B cell (primary cell): ENCODE measurements around the gene UMODL1. TPM values are rescaled to one million over a fixed set of nuclear protein-coding genes. Genes with fewer than 3 reads are reported as not detected.

Experiments
- ATAC-seq: fragments of 200-7000 bp; cut with Tn5 transposase; one replicate; pipeline ENCODE4 v1.10.0; 2021; ENCODE audit warnings: low read depth, mild to moderate bottlenecking, moderate number of reproducible peaks, moderate library complexity
- CTCF ChIA-PET: fragments of 350-600 bp; sonication (Branson Sonifier 250); formaldehyde crosslinking; loops from one replicate; lab custom pipeline; 2021; ENCODE audit warnings: antibody characterized with exemption, inconsistent platforms; lab: Charles Lee
- POLR2A ChIA-PET: fragments of 350-600 bp; sonication (Branson Sonifier 250); formaldehyde crosslinking; loops from one replicate; lab custom pipeline; 2021; ENCODE audit warnings: antibody characterized with exemption; lab: Charles Lee
- DNase-seq: peaks from one replicate; pipeline ENCODE4 v3.0.0; 2013
- H2AFZ ChIP-seq: 2 replicates; pipeline ENCODE4 v1.6.1; 2012; ENCODE audit warnings: mild to moderate bottlenecking, low read depth, low read length; ENCODE audit not compliant: insufficient read depth, poor library complexity, severe bottlenecking
- H3K27ac ChIP-seq, 2 donors: 1 replicate in 1 of 2; 2 replicates in 1 of 2; pipeline ENCODE4 v1.5.1; 2012 to 2013; ENCODE audit warnings: low read length in 2 of 2, mild to moderate bottlenecking in 2 of 2, moderate library complexity in 1 of 2
- H3K27me3 ChIP-seq, 4 experiments: fragments of 200-600 bp in 1 of 4; sonication (generic) in 1 of 4; replicated peaks in 1 of 4; 1 replicate in 2 of 4; 2 replicates in 2 of 4; pipeline versions ENCODE4 v1.6.1 to v1.7.0; 2013 to 2016; ENCODE audit warnings: low read length in 3 of 4, mild to moderate bottlenecking in 2 of 4, mixed read lengths in 1 of 4, moderate library complexity in 1 of 4; ENCODE audit not compliant: insufficient read depth in 4 of 4, control insufficient read depth in 3 of 4; ENCODE audit errors: control extremely low read depth in 1 of 4
- H3K36me3 ChIP-seq, 2 experiments: replicated peaks in 1 of 2; 1 replicate in 1 of 2; 2 replicates in 1 of 2; pipeline versions ENCODE4 v1.6.1 to v1.7.1; 2013; ENCODE audit warnings: low read length in 1 of 2; ENCODE audit not compliant: insufficient read depth in 2 of 2, control insufficient read depth in 1 of 2; ENCODE audit errors: control extremely low read depth in 1 of 2, extremely low read depth in 1 of 2
- H3K4me1 ChIP-seq, 2 donors: fragments of 200-600 bp in 1 of 2; sonication (generic) in 1 of 2; 1 replicate in 1 of 2; 2 replicates in 1 of 2; pipeline versions ENCODE4 v1.5.1 to v1.6.1; 2013 to 2017; ENCODE audit warnings: low read length in 2 of 2; ENCODE audit not compliant: control insufficient read depth in 2 of 2, insufficient read depth in 2 of 2
- H3K4me2 ChIP-seq: replicated peaks from 2 replicates; pipeline ENCODE3; 2012; ENCODE audit warnings: mild to moderate bottlenecking, low read depth, low read length; ENCODE audit not compliant: poor library complexity, severe bottlenecking
- H3K4me3 ChIP-seq, 5 experiments: fragments of 200-600 bp in 1 of 5; sonication (generic) in 1 of 5; 1 replicate in 3 of 5; 2 replicates in 2 of 5; pipeline versions ENCODE4 v1.5.1 to v1.7.0; 2011 to 2016; ENCODE audit warnings: low read length in 4 of 5, mild to moderate bottlenecking in 4 of 5, low read depth in 2 of 5, control low read depth in 1 of 5, moderate library complexity in 1 of 5; ENCODE audit not compliant: insufficient read depth in 1 of 5; ENCODE audit errors: control extremely low read depth in 1 of 5, extremely low read depth in 1 of 5
- H3K79me2 ChIP-seq: fragments of 200-600 bp; sonication (generic); one replicate; pipeline ENCODE4 v1.6.0; 2016; ENCODE audit warnings: low read length; ENCODE audit not compliant: control insufficient read depth, insufficient read depth
- H3K9ac ChIP-seq: fragments of 200-600 bp; sonication (generic); 2 replicates; pipeline ENCODE4 v1.6.1; 2017; ENCODE audit warnings: mild to moderate bottlenecking, low read length, moderate library complexity
- H3K9me3 ChIP-seq, 3 donors: one replicate each; pipeline versions ENCODE4 v1.6.1 to v1.7.1; 2013; ENCODE audit warnings: low read length in 2 of 3; ENCODE audit not compliant: control insufficient read depth in 2 of 3, insufficient read depth in 1 of 3; ENCODE audit errors: control extremely low read depth in 1 of 3
- H4K20me1 ChIP-seq: 2 replicates; pipeline ENCODE4 v1.6.0; 2012; ENCODE audit warnings: mild to moderate bottlenecking, low read length; ENCODE audit not compliant: insufficient read depth, control insufficient read depth, poor library complexity, severe bottlenecking
- H3K27ac Mint-ChIP-seq: one replicate; pipeline ENCODE4 v1.8.0; 2021; ENCODE audit warnings: mixed read lengths
- H3K27me3 Mint-ChIP-seq: one replicate; pipeline ENCODE4 v1.8.0; 2021; ENCODE audit warnings: mixed read lengths
- H3K4me1 Mint-ChIP-seq: one replicate; pipeline ENCODE4 v1.8.0; 2021; ENCODE audit warnings: mixed read lengths
- H3K4me3 Mint-ChIP-seq: one replicate; pipeline ENCODE4 v1.8.0; 2021; ENCODE audit warnings: mixed read lengths
- H3K9me3 Mint-ChIP-seq: one replicate; pipeline ENCODE4 v1.8.0; 2022; ENCODE audit warnings: mixed read lengths; ENCODE audit not compliant: insufficient read depth
- CTCF ChIP-seq: fragments of 200-600 bp; IDR thresholded peaks from one replicate; pipeline ENCODE4 v1.8.0; 2022; ENCODE audit warnings: antibody characterized with exemption, mild to moderate bottlenecking
- EZH2 ChIP-seq: IDR thresholded peaks from 2 replicates; pipeline ENCODE4 v1.6.1; 2012; ENCODE audit warnings: borderline replicate concordance, low read depth, mild to moderate bottlenecking, moderate library complexity, low read length; ENCODE audit not compliant: insufficient read depth, poor library complexity, severe bottlenecking
- WGBS: methylation state at CpG from one replicate; pipeline ENCODE4 v1.1.5; 2013; ENCODE audit warnings: missing lambda C conversion rate; ENCODE audit not compliant: insufficient coverage; 5-methylcytosine and 5-hydroxymethylcytosine counted together
- intact Hi-C: fragments of 100-400 bp; cut with micrococcal nuclease; formaldehyde crosslinking; loops from one replicate; pipeline ENCODE4 v1.10.0; 2022
- polyA plus RNA-seq: library from polyadenylated mRNA; depleted of rRNA; stranded (reverse); fragments of >200 nt; gene quantifications from 2 replicates; pipeline ENCODE4 v1.2.3, GENCODE V29; 2012
- total RNA-seq, 2 donors: library from RNA; stranded (reverse); fragments of 120-200 nt in 1 of 2; gene quantifications; 1 replicate in 1 of 2; 2 replicates in 1 of 2; pipeline versions ENCODE4 v1.2.3 to v1.2.4, GENCODE V29; 2013 to 2022

UMODL1 gene
- total and polyA plus RNA-seq, 2 donors (not counting 1 experiment from before 2014, with no cell fraction given), result 0.10 to 0.49 TPM

DNA sequence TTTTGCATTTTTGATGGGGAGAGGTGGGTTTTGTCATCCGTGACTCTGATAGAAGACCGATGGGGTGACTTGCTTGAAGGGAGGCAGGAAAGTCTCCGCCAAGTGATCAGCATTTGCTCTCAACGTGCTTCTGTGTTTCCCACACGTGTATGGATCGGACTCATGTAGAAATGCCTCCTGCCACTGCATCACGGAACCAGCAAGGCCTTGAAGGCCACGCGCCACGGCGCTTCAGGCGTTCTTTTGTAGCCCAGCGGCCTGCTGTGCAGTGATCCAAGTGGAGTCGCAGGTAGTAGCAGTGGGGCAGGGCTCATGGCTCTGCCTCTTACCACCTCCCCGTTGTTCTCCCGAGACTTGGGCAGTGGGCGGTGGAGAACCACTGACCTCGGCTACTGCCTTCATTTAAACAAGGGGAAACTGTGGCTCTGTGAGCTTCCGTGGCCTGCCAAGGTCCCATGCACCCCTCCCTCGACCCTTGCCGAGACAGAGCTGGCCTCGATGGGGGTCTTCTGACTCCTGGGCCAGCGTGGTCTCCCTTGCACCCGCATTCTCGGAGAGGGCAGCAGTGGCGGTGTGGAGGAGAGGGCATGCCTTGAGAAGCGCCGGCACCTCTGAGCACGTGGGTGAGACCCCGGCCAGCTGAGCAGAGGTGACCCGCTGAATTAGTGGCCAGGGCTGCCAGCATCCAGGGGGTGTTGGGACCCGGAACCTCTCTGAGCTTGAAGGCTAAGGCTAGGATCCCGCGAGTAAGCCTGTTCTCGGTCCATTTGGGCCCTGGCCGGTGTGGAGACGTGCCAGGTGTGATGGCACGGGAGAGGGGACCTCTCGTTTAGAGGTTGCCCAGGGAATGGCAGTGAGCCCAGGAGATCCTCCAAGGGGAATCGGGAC lies 101.7 kb downstream of the UMODL1 start:
- Histone ChIP-seq H3K27ac (no peak overlapping the region), H2AFZ (no peak overlapping the region), H3K79me2 (no peaks in the 10 kb centered on the region), H3K36me3 (no peaks in the 10 kb centered on the region), H3K4me2 (no peak overlapping the region), H3K4me1 (no peaks in the 10 kb centered on the region), H3K9me3 (peaks cover 0 to 4% (median 0%) of the 10 kb centered on the region in 3 donors), H3K4me3 (no peak overlapping the region), H3K27me3 (no peaks in the 10 kb centered on the region), H3K9ac (no peak overlapping the region), H4K20me1 (no peaks in the 10 kb centered on the region)
- DNase-seq (no peak), ATAC-seq (no peak)
- ChIA-PET POLR2A (no interaction called here), CTCF (interaction anchor here (0.8 kb wide), 1 partner anchor 86 kb away, joined by 3 read pairs; no protein-coding TSS in a partner anchor)
- intact Hi-C loops, result no loop called here
- no peak overlapping the region for H3K4me3 Mint-ChIP-seq
- no peaks in the 10 kb centered on the region for H3K4me1 Mint-ChIP-seq
- no peaks in the 10 kb centered on the region for H3K9me3 Mint-ChIP-seq
- H3K27ac Mint-ChIP-seq, result no peak overlapping the region
- no peak for TF ChIP-seq CTCF
- no peak for TF ChIP-seq EZH2
- H3K27me3 Mint-ChIP-seq, result no peaks in the 10 kb centered on the region
- 94% methylated on average over 40 of the region's 40 CpGs for WGBS

- TF ChIP-seq EZH2 (no peak), CTCF (no peak)
- H3K27me3 Mint-ChIP-seq, result no peaks in the 10 kb centered on the region
- ATAC-seq, result no peak
- Histone ChIP-seq H3K79me2 (no peaks in the 10 kb centered on the region), H2AFZ (no peak overlapping the region), H3K27ac (no peak overlapping the region), H3K36me3 (no peaks in the 10 kb centered on the region), H3K4me1 (no peaks in the 10 kb centered on the region), H3K9me3 (peaks cover 0 to 4% (median 0%) of the 10 kb centered on the region in 3 donors), H3K27me3 (no peaks in the 10 kb centered on the region), H3K4me2 (no peak overlapping the region), H3K4me3 (no peak overlapping the region), H3K9ac (no peak overlapping the region), H4K20me1 (no peaks in the 10 kb centered on the region)
- no peak overlapping the region for H3K4me3 Mint-ChIP-seq
- ChIA-PET POLR2A (no interaction called here), CTCF (interaction anchor here (1.6 kb wide), 1 partner anchor 8 kb away, joined by 3 read pairs; no protein-coding TSS in a partner anchor)
- no peak overlapping the region for H3K27ac Mint-ChIP-seq
- WGBS, result 100% methylated on average over 2 of the region's 4 CpGs
- H3K9me3 Mint-ChIP-seq, result no peaks in the 10 kb centered on the region
- DNase-seq, result no peak
- no peaks in the 10 kb centered on the region for H3K4me1 Mint-ChIP-seq
- intact Hi-C loops, result no loop called here
Measured at GRCh38 chr21:42174173-42174572, 103.1 kb downstream of the UMODL1 start.
